ENCODE data around the gene CCDC149. TPM values are rescaled to one million over a fixed set of nuclear protein-coding genes. Genes with fewer than 3 reads are reported as not detected.

CCDC149 gene
- polyA plus RNA-seq, 2 of the 4 experiments (the other 2 are of a cell fraction), result 1.4 to 2.8 TPM

DNA sequence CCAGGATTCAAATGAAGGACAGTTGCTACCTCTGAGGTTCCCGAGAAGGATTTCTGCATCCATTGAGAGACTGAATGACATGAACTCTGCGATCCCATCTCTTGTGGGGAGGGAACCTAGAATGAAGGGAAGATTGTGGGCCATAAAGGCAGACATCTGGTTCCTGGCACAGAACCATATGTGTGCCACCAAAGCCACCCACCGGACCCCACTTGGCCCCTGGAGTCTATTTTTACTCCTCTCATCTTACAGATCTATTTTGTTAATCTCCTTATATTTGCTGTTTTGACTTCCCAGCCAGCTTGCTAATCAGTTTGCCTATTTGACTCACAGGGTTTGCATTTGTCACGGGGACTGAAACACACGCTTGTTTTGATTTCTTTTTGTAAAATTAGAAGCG is 110.2 kb downstream of the CCDC149 start:
- ChIA-PET CTCF (no interaction called here), POLR2A (no interaction called here)
- no peak overlapping the region for H3K4me3 ChIP-seq
- FAIRE-seq (no peak), DNase-seq (ENCODE audit: low read depth in 1 of 2, low spot score in 1 of 2) (no peak), ATAC-seq (no peak)
- TF ChIP-seq, protein P1, sequence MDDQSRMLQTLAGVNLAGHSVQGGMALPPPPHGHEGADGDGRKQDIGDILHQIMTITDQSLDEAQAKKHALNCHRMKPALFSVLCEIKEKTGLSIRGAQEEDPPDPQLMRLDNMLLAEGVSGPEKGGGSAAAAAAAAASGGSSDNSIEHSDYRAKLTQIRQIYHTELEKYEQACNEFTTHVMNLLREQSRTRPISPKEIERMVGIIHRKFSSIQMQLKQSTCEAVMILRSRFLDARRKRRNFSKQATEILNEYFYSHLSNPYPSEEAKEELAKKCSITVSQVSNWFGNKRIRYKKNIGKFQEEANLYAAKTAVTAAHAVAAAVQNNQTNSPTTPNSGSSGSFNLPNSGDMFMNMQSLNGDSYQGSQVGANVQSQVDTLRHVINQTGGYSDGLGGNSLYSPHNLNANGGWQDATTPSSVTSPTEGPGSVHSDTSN (IDR thresholded peaks at IDR 0.05), result no peak
- TF ChIP-seq ZSCAN20 (CRISPR knock-in tag; IDR thresholded peaks at IDR 0.05) (no peak), RFX5 (IDR thresholded peaks at IDR 0.05) (no peak), HDAC2 (IDR thresholded peaks at IDR 0.05) (no peak), KDM1A (IDR thresholded peaks at IDR 0.05; ENCODE audit: low read depth) (no peak), BHLHE40 (IDR thresholded peaks at IDR 0.05; ENCODE audit: low read depth, low read length) (no peak), POLR2AphosphoS2 (conservative IDR thresholded peaks at IDR 0.05; ENCODE audit: low read length) (no peak), MAZ (IDR thresholded peaks at IDR 0.05; ENCODE audit: borderline replicate concordance, low read depth, low read length) (no peak), SMC3 (IDR thresholded peaks at IDR 0.05) (no peak), JUN (IDR thresholded peaks at IDR 0.05) (no peak), MYC (IDR thresholded peaks at IDR 0.05; ENCODE audit: borderline replicate concordance, low read length) (no peak), NR3C1 (IDR thresholded peaks at IDR 0.05) (no peak), EP300 (IDR thresholded peaks at IDR 0.05) (no peak), MAFK (IDR thresholded peaks at IDR 0.05; ENCODE audit: partially characterized antibody) (no peak), HOXB5 (CRISPR knock-in tag; IDR thresholded peaks at IDR 0.05) (no peak), CBX8 (IDR thresholded peaks at IDR 0.05) (no peak)
- TF ChIP-seq, protein P2, sequence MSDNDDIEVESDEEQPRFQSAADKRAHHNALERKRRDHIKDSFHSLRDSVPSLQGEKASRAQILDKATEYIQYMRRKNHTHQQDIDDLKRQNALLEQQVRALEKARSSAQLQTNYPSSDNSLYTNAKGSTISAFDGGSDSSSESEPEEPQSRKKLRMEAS (IDR thresholded peaks at IDR 0.05), result no peak
- TF ChIP-seq, protein P3, sequence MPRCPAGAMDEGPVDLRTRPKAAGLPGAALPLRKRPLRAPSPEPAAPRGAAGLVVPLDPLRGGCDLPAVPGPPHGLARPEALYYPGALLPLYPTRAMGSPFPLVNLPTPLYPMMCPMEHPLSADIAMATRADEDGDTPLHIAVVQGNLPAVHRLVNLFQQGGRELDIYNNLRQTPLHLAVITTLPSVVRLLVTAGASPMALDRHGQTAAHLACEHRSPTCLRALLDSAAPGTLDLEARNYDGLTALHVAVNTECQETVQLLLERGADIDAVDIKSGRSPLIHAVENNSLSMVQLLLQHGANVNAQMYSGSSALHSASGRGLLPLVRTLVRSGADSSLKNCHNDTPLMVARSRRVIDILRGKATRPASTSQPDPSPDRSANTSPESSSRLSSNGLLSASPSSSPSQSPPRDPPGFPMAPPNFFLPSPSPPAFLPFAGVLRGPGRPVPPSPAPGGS (IDR thresholded peaks at IDR 0.05), result no peak
- TF ChIP-seq, protein P4, sequence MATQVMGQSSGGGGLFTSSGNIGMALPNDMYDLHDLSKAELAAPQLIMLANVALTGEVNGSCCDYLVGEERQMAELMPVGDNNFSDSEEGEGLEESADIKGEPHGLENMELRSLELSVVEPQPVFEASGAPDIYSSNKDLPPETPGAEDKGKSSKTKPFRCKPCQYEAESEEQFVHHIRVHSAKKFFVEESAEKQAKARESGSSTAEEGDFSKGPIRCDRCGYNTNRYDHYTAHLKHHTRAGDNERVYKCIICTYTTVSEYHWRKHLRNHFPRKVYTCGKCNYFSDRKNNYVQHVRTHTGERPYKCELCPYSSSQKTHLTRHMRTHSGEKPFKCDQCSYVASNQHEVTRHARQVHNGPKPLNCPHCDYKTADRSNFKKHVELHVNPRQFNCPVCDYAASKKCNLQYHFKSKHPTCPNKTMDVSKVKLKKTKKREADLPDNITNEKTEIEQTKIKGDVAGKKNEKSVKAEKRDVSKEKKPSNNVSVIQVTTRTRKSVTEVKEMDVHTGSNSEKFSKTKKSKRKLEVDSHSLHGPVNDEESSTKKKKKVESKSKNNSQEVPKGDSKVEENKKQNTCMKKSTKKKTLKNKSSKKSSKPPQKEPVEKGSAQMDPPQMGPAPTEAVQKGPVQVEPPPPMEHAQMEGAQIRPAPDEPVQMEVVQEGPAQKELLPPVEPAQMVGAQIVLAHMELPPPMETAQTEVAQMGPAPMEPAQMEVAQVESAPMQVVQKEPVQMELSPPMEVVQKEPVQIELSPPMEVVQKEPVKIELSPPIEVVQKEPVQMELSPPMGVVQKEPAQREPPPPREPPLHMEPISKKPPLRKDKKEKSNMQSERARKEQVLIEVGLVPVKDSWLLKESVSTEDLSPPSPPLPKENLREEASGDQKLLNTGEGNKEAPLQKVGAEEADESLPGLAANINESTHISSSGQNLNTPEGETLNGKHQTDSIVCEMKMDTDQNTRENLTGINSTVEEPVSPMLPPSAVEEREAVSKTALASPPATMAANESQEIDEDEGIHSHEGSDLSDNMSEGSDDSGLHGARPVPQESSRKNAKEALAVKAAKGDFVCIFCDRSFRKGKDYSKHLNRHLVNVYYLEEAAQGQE (IDR thresholded peaks at IDR 0.05), result no peak
- TF ChIP-seq, protein P5, sequence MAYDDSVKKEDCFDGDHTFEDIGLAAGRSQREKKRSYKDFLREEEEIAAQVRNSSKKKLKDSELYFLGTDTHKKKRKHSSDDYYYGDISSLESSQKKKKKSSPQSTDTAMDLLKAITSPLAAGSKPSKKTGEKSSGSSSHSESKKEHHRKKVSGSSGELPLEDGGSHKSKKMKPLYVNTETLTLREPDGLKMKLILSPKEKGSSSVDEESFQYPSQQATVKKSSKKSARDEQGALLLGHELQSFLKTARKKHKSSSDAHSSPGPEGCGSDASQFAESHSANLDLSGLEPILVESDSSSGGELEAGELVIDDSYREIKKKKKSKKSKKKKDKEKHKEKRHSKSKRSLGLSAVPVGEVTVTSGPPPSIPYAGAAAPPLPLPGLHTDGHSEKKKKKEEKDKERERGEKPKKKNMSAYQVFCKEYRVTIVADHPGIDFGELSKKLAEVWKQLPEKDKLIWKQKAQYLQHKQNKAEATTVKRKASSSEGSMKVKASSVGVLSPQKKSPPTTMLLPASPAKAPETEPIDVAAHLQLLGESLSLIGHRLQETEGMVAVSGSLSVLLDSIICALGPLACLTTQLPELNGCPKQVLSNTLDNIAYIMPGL (CRISPR knock-in tag; IDR thresholded peaks at IDR 0.05; ENCODE audit: borderline replicate concordance), result no peak
- H3K4me2 ChIP-seq, result no peak overlapping the region
- no peaks in the 10 kb centered on the region for H3K4me1 ChIP-seq
- H3K9me3 ChIP-seq, result no peaks in the 10 kb centered on the region
- 76% methylated on average over 6 of the region's 6 CpGs for WGBS (ENCODE audit: missing lambda C conversion rate)
- no peak overlapping the region for H3K27ac ChIP-seq
